NOMO-1 treated with dmso at 0.1 percent for 144 hours (cell line): ENCODE results near the gene TMEM92.
A peak's percentile ranks its signal among the peaks of the same experiment; 100 is the strongest.
"Not testable (repeated sequence)": the region's sequence is repeated elsewhere in the genome, so short reads cannot be mapped to it uniquely, and the experiment has no call there.

Experiments used
- DNase-seq: peaks from one replicate; lab custom pipeline; 2025; ENCODE audit not compliant: unreplicated experiment; lab: John Stamatoyannopoulos, UW

The TMEM92 gene

GRCh38 chr17:50262001-50262794, 12.1 kb upstream of the TMEM92 start:
- DNase-seq, result no peak

GRCh38 chr17:50263331-50264262, 10.7 kb upstream of the TMEM92 start:
- no peak for DNase-seq

GRCh38 chr17:50264263-50265113, 9.8 kb upstream of the TMEM92 start:
- no peak for DNase-seq

- no peak for DNase-seq
Observed at GRCh38 chr17:50265212-50265611, 9.1 kb upstream of the TMEM92 start.

GRCh38 chr17:50265690-50266315, 8.5 kb upstream of the TMEM92 start:
- DNase-seq, result no peak

- no peak for DNase-seq
Observed at GRCh38 chr17:50266384-50267073, 7.7 kb upstream of the TMEM92 start.

GRCh38 chr17:50267074-50267841, 7.0 kb upstream of the TMEM92 start:
- DNase-seq, result no peak

- DNase-seq, result no peak
Observed at GRCh38 chr17:50268026-50268425, 6.2 kb upstream of the TMEM92 start.

GRCh38 chr17:50268743-50269275, 5.5 kb upstream of the TMEM92 start:
- no peak for DNase-seq

- DNase-seq, result peak; percentile 29
Observed at GRCh38 chr17:50269477-50270434, 4.5 kb upstream of the TMEM92 start.

GRCh38 chr17:50270435-50271362, 3.6 kb upstream of the TMEM92 start:
- DNase-seq, result no peak

- not testable (repeated sequence) for DNase-seq
Observed at GRCh38 chr17:50271363-50271750, 2.9 kb upstream of the TMEM92 start.

GRCh38 chr17:50272246-50272645, 2.0 kb upstream of the TMEM92 start:
- DNase-seq, result no peak

GRCh38 chr17:50272711-50273653, 1.3 kb upstream of the TMEM92 start:
- no peak for DNase-seq

- DNase-seq, result no peak
Observed at GRCh38 chr17:50273654-50274040, 619 bp upstream of the TMEM92 start.

- no peak for DNase-seq
Observed at GRCh38 chr17:50274897-50275221, 593 bp downstream of the TMEM92 start.
